Suppressor macrophage (primary cell): Measurements from ENCODE around the gene PLEKHO1.
"Not testable (repeated sequence)": the region's sequence is repeated elsewhere in the genome, so short reads cannot be mapped to it uniquely, and the experiment has no call there.

Experiments
- DNase-seq, 4 experiments: peaks; one replicate each; pipeline ENCODE4 v3.0.0-alpha.2; 2020 to 2022
- total RNA-seq, 17 experiments: gene quantifications; one replicate each; lab custom pipeline; 2026; ENCODE audit warnings: mixed read lengths in 6 of 17, inconsistent platforms in 3 of 17; lab: John Stamatoyannopoulos, UW

The PLEKHO1 gene
- total RNA-seq: 88.6 to 282 (median 206) reads per million in 17 experiments

GRCh38 chr1:150149271-150150132, at the start of gene PLEKHO1:
Gene PLEKHO1 (plus strand): TSS chr1:150149916. CDS start chr1:150150258, 342 bp downstream.
- DNase-seq: peak; percentile 88 to 93 (median 90)

- no peak for DNase-seq
Observed at GRCh38 chr1:150102986-150103385, 46.7 kb upstream of the PLEKHO1 start.

GRCh38 chr1:150106341-150106740, 43.4 kb upstream of the PLEKHO1 start:
- DNase-seq: no peak

GRCh38 chr1:150109586-150109985, 40.1 kb upstream of the PLEKHO1 start:
- DNase-seq: peak in 3 of 4 experiments; percentile 6 to 27 (median 7)

- no peak for DNase-seq
Observed at GRCh38 chr1:150110116-150110515, 39.6 kb upstream of the PLEKHO1 start.

- no peak for DNase-seq
Observed at GRCh38 chr1:150111670-150112069, 38.0 kb upstream of the PLEKHO1 start.

- no peak for DNase-seq
Observed at GRCh38 chr1:150115121-150115520, 34.6 kb upstream of the PLEKHO1 start.

- DNase-seq: peak in 2 of 4 experiments; percentile 19 to 43
Observed at GRCh38 chr1:150118716-150119115, 31.0 kb upstream of the PLEKHO1 start.

GRCh38 chr1:150121236-150121862, 28.4 kb upstream of the PLEKHO1 start:
- DNase-seq: no peak

GRCh38 chr1:150126811-150127210, 22.9 kb upstream of the PLEKHO1 start:
- no peak for DNase-seq

GRCh38 chr1:150127464-150127863, 22.3 kb upstream of the PLEKHO1 start:
- DNase-seq: no peak

- no peak for DNase-seq
Observed at GRCh38 chr1:150127868-150128267, 21.8 kb upstream of the PLEKHO1 start.

GRCh38 chr1:150132372-150132771, 17.3 kb upstream of the PLEKHO1 start:
- DNase-seq: no peak

GRCh38 chr1:150134537-150134936, 15.2 kb upstream of the PLEKHO1 start:
- no peak for DNase-seq

- not testable (repeated sequence) for DNase-seq
Observed at GRCh38 chr1:150135400-150135799, 14.3 kb upstream of the PLEKHO1 start.

GRCh38 chr1:150138044-150138443, 11.7 kb upstream of the PLEKHO1 start:
- DNase-seq: no peak

GRCh38 chr1:150141452-150141851, 8.3 kb upstream of the PLEKHO1 start:
- DNase-seq: peak; percentile 64 to 89 (median 74)

GRCh38 chr1:150142083-150142482, 7.6 kb upstream of the PLEKHO1 start:
- no peak for DNase-seq

GRCh38 chr1:150144606-150145005, 5.1 kb upstream of the PLEKHO1 start:
- peak in 3 of 4 experiments; percentile 19 to 29 (median 28) for DNase-seq

- DNase-seq: not testable (repeated sequence)
Observed at GRCh38 chr1:150146016-150146415, 3.7 kb upstream of the PLEKHO1 start.

- no peak for DNase-seq
Observed at GRCh38 chr1:150146849-150147542, 2.7 kb upstream of the PLEKHO1 start.

GRCh38 chr1:150148837-150149270, 862 bp upstream of the PLEKHO1 start:
- peak in 3 of 4 experiments; percentile 24 to 33 (median 26) for DNase-seq
